ENCODE results near the gene ZNF385C. TPM values are rescaled to one million over a fixed set of nuclear protein-coding genes. Genes with fewer than 3 reads are reported as not detected.
A peak's percentile ranks its signal among the peaks of the same experiment; 100 is the strongest.
"Not testable (repeated sequence)": the region's sequence is repeated elsewhere in the genome, so short reads cannot be mapped to it uniquely, and the experiment has no call there.

ZNF385C gene
- total RNA-seq = 0.13 TPM

GRCh38 chr17:42097691-42098631, at the start of gene ZNF385C:
Gene ZNF385C, minus strand, starts transcription at chr17:42098473. Its CDS starts 35,417 bp downstream, at chr17:42063056.
- DNase-seq (ENCODE audit: low spot score) (no peak), ATAC-seq (no peak)

- ATAC-seq = no peak
- no peak for DNase-seq (ENCODE audit: low spot score)
Measured at GRCh38 chr17:42146911-42147607, 48.8 kb upstream of the ZNF385C start.

- not testable (repeated sequence) for DNase-seq (ENCODE audit: low spot score); ATAC-seq
Measured at GRCh38 chr17:42143138-42143537, 44.9 kb upstream of the ZNF385C start.

GRCh38 chr17:42142371-42142896, 44.2 kb upstream of the ZNF385C start:
- DNase-seq (ENCODE audit: low spot score) (no peak), ATAC-seq (no peak)

GRCh38 chr17:42141382-42141781, 43.1 kb upstream of the ZNF385C start:
- DNase-seq (ENCODE audit: low spot score) (no peak), ATAC-seq (peak; percentile 36)

- ATAC-seq; DNase-seq (ENCODE audit: low spot score): not testable (repeated sequence)
Measured at GRCh38 chr17:42140690-42141089, 42.4 kb upstream of the ZNF385C start.

- DNase-seq (ENCODE audit: low spot score) (no peak), ATAC-seq (no peak)
Measured at GRCh38 chr17:42138749-42139492, 40.6 kb upstream of the ZNF385C start.

- ATAC-seq = no peak
- DNase-seq (ENCODE audit: low spot score) = no peak
Measured at GRCh38 chr17:42136654-42137051, 38.4 kb upstream of the ZNF385C start.

GRCh38 chr17:42135664-42136653, 37.7 kb upstream of the ZNF385C start:
- ATAC-seq (peak; percentile 96), DNase-seq (ENCODE audit: low spot score) (peak; percentile 89)

- ATAC-seq (no peak), DNase-seq (ENCODE audit: low spot score) (no peak)
Measured at GRCh38 chr17:42135151-42135550, 36.9 kb upstream of the ZNF385C start.

GRCh38 chr17:42133461-42134041, 35.3 kb upstream of the ZNF385C start:
- no peak for ATAC-seq

GRCh38 chr17:42132941-42133340, 34.7 kb upstream of the ZNF385C start:
- DNase-seq (ENCODE audit: low spot score) (no peak), ATAC-seq (no peak)

More at GRCh38 chr17:42133461-42134041, 35.3 kb upstream of the ZNF385C start:
- no peak for DNase-seq (ENCODE audit: low spot score)

- no peak for ATAC-seq
- DNase-seq (ENCODE audit: low spot score) = no peak
Measured at GRCh38 chr17:42131981-42132432, 33.7 kb upstream of the ZNF385C start.

- DNase-seq (ENCODE audit: low spot score) = no peak
- no peak for ATAC-seq
Measured at GRCh38 chr17:42131232-42131631, 33.0 kb upstream of the ZNF385C start.

- DNase-seq (ENCODE audit: low spot score) = no peak
- ATAC-seq = no peak
Measured at GRCh38 chr17:42130310-42130936, 32.1 kb upstream of the ZNF385C start.

GRCh38 chr17:42129109-42129837, 31.0 kb upstream of the ZNF385C start:
- DNase-seq (ENCODE audit: low spot score) (no peak), ATAC-seq (peak; percentile 67)

GRCh38 chr17:42127414-42127813, 29.1 kb upstream of the ZNF385C start:
- no peak for DNase-seq (ENCODE audit: low spot score)
- no peak for ATAC-seq

- ATAC-seq (no peak), DNase-seq (ENCODE audit: low spot score) (no peak)
Measured at GRCh38 chr17:42126836-42127235, 28.6 kb upstream of the ZNF385C start.
